Fibroblast of pulmonary artery (primary cell): Measurements from ENCODE around the gene RAB11FIP3.
A peak's percentile ranks its signal among the peaks of the same experiment; 100 is the strongest.

Source experiments
- DNase-seq: peaks from one replicate; pipeline ENCODE4 v3.0.0-alpha.2; 2010; ENCODE audit warnings: low read depth
- H3K4me3 ChIP-seq: replicated peaks from 2 replicates; pipeline ENCODE4 v1.5.1; 2011; ENCODE audit warnings: low read depth, mild to moderate bottlenecking, control low read depth, low read length, moderate library complexity
- CTCF ChIP-seq: IDR thresholded peaks from 2 replicates; pipeline ENCODE4 v1.5.1; 2011; ENCODE audit warnings: mild to moderate bottlenecking, control low read depth, low read length, inconsistent platforms; ENCODE audit errors: missing control alignments

The RAB11FIP3 gene

GRCh38 chr16:444027-444426 lies 18.6 kb downstream of the RAB11FIP3 start:
- no peak for TF ChIP-seq CTCF
- no peak overlapping the region for H3K4me3 ChIP-seq
- no peak for DNase-seq

- TF ChIP-seq CTCF: no peak
- no peak for DNase-seq
- no peak overlapping the region for H3K4me3 ChIP-seq
Observed at GRCh38 chr16:445566-445965, 20.1 kb downstream of the RAB11FIP3 start.

GRCh38 chr16:450385-450784 lies 24.9 kb downstream of the RAB11FIP3 start:
- no peak for TF ChIP-seq CTCF
- no peak overlapping the region for H3K4me3 ChIP-seq
- no peak for DNase-seq

- no peak for TF ChIP-seq CTCF
- peak; percentile 18 for DNase-seq
- H3K4me3 ChIP-seq: no peak overlapping the region
Observed at GRCh38 chr16:450785-451512, 25.5 kb downstream of the RAB11FIP3 start.

GRCh38 chr16:454397-454940 lies 29.0 kb downstream of the RAB11FIP3 start:
- H3K4me3 ChIP-seq: no peak overlapping the region
- TF ChIP-seq CTCF: no peak
- DNase-seq: no peak

- no peak overlapping the region for H3K4me3 ChIP-seq
- no peak for TF ChIP-seq CTCF
- DNase-seq: no peak
Observed at GRCh38 chr16:455453-455852, 30.0 kb downstream of the RAB11FIP3 start.
